Measurements from ENCODE around the gene FAM184B. TPM values are rescaled to one million over a fixed set of nuclear protein-coding genes. Genes with fewer than 3 reads are reported as not detected.

Gene FAM184B
- total RNA-seq, 2 donors from 2014 or later = 0.19 to 0.94 TPM

DNA sequence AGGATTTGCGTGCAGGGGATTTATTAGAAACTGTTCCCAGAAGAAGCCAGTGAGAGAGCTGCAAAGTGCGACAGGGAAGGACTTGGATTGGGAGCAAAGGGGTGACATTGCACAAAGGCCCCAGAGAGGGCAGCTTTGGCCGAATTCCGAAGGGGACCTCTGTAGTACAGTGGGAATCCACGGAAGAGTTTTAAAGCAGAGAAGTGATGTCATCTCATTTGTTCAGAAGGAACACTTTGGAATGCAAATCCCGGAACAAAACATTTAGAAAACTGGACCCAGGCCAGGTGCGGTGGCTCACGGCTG lies 71.7 kb downstream of the FAM184B start:
- no peaks in the 10 kb centered on the region for H3K9me3 ChIP-seq
- TF ChIP-seq, protein P1, sequence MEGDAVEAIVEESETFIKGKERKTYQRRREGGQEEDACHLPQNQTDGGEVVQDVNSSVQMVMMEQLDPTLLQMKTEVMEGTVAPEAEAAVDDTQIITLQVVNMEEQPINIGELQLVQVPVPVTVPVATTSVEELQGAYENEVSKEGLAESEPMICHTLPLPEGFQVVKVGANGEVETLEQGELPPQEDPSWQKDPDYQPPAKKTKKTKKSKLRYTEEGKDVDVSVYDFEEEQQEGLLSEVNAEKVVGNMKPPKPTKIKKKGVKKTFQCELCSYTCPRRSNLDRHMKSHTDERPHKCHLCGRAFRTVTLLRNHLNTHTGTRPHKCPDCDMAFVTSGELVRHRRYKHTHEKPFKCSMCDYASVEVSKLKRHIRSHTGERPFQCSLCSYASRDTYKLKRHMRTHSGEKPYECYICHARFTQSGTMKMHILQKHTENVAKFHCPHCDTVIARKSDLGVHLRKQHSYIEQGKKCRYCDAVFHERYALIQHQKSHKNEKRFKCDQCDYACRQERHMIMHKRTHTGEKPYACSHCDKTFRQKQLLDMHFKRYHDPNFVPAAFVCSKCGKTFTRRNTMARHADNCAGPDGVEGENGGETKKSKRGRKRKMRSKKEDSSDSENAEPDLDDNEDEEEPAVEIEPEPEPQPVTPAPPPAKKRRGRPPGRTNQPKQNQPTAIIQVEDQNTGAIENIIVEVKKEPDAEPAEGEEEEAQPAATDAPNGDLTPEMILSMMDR (IDR thresholded peaks at IDR 0.05) = no peak
- no peaks in the 10 kb centered on the region for H3K27me3 ChIP-seq
- H3K27ac ChIP-seq = no peak overlapping the region
- H3K4me1 ChIP-seq = peaks cover 6% of the 10 kb centered on the region
- no peak for DNase-seq
- H3K36me3 ChIP-seq = no peaks in the 10 kb centered on the region
- intact Hi-C loops (cut with DNase I) = no loop called here
- H3K4me3 ChIP-seq = no peak overlapping the region
- no peak overlapping the region for H3K9ac ChIP-seq (ENCODE audit: low read depth in 2 of 2, low read length in 2 of 2)

DNA sequence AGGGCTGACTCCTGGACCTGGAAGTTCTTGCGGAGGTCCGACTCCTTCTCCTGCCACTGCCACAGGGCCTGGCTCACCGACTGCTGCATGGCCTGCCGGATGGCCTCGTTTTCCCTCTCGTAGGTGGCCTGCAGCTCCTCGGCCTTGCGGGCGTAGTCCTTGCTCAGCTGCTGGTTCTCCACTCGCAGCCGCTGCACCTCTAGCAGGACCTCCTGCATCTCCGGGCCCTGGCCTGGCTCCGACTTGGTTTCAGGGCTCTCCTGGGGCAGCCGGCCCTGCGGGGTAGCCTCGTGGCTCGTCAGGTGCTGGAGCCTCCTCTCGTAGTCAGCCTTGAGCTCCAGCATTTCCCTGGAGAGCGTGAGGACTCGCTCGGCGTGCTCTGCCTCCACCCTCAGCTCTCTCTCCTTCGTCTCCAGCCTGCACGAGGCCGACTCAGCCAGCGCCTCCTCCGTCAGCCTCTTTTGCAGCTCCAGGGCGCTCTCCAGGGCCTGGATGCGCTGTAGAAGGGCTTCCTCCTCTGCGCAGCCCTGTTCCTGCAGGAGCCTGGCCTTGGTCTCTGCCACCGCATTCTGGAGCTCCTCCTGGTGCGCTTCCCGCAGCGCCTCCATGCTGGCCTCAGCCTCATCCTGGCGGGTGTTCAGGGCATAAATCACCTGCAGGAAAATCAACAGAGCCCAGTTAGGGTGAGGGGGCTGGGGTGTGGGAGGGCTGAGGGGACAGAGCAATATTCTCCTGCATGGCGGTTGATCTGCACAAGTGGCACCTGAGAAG lies 72.2 kb downstream of the FAM184B start:
- H3K9me3 ChIP-seq = no peaks in the 10 kb centered on the region
- H3K4me1 ChIP-seq = peaks cover 6% of the 10 kb centered on the region
- TF ChIP-seq, protein P1 (IDR thresholded peaks at IDR 0.05) = no peak
- no peaks in the 10 kb centered on the region for H3K27me3 ChIP-seq
- H3K9ac ChIP-seq (ENCODE audit: low read depth in 2 of 2, low read length in 2 of 2) = no peak overlapping the region
- H3K27ac ChIP-seq = no peak overlapping the region
- intact Hi-C loops (cut with DNase I) = no loop called here
- DNase-seq = no peak
- no peak overlapping the region for H3K4me3 ChIP-seq
- no peaks in the 10 kb centered on the region for H3K36me3 ChIP-seq

DNA sequence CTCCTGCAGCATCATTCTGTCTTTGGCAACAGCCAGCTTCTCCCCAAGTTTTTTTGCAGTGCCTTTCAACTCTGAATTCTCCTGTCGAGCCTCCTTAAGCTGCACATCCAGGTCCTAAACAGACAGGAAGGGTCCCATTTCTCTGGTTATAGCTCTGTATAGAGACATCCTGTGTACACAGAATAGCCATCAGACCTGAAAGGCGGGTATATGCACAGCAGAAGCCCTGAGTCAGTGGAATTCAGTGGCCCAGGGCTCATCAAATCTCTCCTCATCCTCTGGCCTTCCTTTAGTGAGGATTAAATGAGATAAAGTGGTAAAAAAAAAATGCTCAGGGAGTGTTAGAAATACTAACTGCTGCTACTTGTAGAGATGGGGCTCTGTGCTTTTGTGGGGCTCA lies 73.8 kb downstream of the FAM184B start:
- Histone ChIP-seq H3K4me3 (no peak overlapping the region), H3K9me3 (no peaks in the 10 kb centered on the region), H3K9ac (ENCODE audit: low read depth in 2 of 2, low read length in 2 of 2) (no peak overlapping the region), H3K4me1 (peaks cover 6% of the 10 kb centered on the region), H3K27ac (no peak overlapping the region), H3K27me3 (no peaks in the 10 kb centered on the region), H3K36me3 (no peaks in the 10 kb centered on the region)
- TF ChIP-seq, protein P1 (IDR thresholded peaks at IDR 0.05) = no peak
- no peak for DNase-seq
- intact Hi-C loops (cut with DNase I) = no loop called here

- Histone ChIP-seq H3K27ac (no peak overlapping the region), H3K4me3 (no peak overlapping the region), H3K36me3 (no peaks in the 10 kb centered on the region), H3K27me3 (no peaks in the 10 kb centered on the region), H3K4me1 (peaks cover 6% of the 10 kb centered on the region), H3K9ac (ENCODE audit: low read depth in 2 of 2, low read length in 2 of 2) (peak overlapping the region in 1 of 2 donors; percentile 49), H3K9me3 (no peaks in the 10 kb centered on the region)
- peak; percentile 38 for DNase-seq
- TF ChIP-seq, protein P1 (IDR thresholded peaks at IDR 0.05) = no peak
- intact Hi-C loops (cut with DNase I) = no loop called here
Observed at GRCh38 chr4:17705107-17705506, 76.3 kb downstream of the FAM184B start.

- Histone ChIP-seq H3K27ac (no peak overlapping the region), H3K9me3 (no peaks in the 10 kb centered on the region), H3K4me3 (no peak overlapping the region), H3K4me1 (peaks cover 6% of the 10 kb centered on the region), H3K36me3 (no peaks in the 10 kb centered on the region), H3K9ac (ENCODE audit: low read depth in 2 of 2, low read length in 2 of 2) (no peak overlapping the region), H3K27me3 (no peaks in the 10 kb centered on the region)
- TF ChIP-seq, protein P1 (IDR thresholded peaks at IDR 0.05) = no peak
- intact Hi-C loops (cut with DNase I) = no loop called here
- peak; percentile 23 for DNase-seq
Observed at GRCh38 chr4:17704020-17704650, 77.3 kb downstream of the FAM184B start.
